ENCODE measurements around the gene LHX1. TPM values are rescaled to one million over a fixed set of nuclear protein-coding genes. Genes with fewer than 3 reads are reported as not detected.

Gene LHX1
- total RNA-seq, 1 experiment from 2014 or later: 0.35 TPM

DNA sequence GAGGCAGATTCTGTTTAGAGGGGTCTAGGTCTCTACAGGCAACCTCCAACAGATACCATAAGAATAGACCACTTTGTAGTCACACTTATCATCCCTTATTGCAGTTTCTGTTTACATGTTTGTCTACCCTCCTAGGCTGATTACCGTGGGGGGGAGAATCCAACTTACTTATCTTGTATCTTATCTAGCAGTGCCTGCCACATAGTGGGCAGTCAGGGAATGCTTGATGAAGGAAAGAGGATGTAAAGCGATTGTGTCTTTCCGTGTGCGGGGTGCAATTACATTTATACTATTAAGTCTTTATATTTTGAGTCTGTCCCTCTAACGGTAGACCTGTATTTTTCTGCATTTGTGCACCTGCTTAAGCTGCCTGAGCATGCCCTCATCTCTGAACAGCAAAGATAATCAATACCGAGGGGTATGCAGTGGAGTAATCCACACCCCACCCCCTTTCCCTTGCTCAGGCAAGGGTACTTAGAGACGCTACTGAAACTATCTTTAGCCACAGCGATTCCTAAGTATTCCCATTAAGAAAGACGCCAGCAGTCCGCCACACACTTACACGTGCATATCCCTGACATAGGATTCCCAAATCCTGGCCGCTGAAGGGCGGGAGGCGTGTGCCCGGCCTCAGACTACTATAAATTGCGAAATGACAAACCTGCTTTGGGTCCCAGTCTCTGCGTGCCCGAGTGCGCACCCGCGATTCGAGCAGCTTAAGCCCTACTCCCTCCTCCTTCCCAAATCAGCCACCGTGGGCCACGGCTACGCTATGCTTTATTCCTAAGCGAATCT, 10.8 kb downstream of the LHX1 start:
- peaks cover 44% of the 10 kb centered on the region for H3K4me1 Mint-ChIP-seq (ENCODE audit: low read depth, unreplicated experiment)
- TSS peak; percentile 90 for BruUV-seq (replicated peaks)
- peak overlapping the region; percentile 90 for H3K4me3 Mint-ChIP-seq (ENCODE audit: low read depth, unreplicated experiment)
- no peak for DNase-seq
- TF ChIP-seq, protein P1, sequence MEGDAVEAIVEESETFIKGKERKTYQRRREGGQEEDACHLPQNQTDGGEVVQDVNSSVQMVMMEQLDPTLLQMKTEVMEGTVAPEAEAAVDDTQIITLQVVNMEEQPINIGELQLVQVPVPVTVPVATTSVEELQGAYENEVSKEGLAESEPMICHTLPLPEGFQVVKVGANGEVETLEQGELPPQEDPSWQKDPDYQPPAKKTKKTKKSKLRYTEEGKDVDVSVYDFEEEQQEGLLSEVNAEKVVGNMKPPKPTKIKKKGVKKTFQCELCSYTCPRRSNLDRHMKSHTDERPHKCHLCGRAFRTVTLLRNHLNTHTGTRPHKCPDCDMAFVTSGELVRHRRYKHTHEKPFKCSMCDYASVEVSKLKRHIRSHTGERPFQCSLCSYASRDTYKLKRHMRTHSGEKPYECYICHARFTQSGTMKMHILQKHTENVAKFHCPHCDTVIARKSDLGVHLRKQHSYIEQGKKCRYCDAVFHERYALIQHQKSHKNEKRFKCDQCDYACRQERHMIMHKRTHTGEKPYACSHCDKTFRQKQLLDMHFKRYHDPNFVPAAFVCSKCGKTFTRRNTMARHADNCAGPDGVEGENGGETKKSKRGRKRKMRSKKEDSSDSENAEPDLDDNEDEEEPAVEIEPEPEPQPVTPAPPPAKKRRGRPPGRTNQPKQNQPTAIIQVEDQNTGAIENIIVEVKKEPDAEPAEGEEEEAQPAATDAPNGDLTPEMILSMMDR (IDR thresholded peaks at IDR 0.05; ENCODE audit: unreplicated experiment): no peak
- peak overlapping the region; percentile 85 for H3K27ac Mint-ChIP-seq (ENCODE audit: unreplicated experiment)
- intact Hi-C loops (cut with micrococcal nuclease; ENCODE audit: unreplicated experiment): loop anchor here (2.0 kb wide), 1 partner anchor 27 kb away; no protein-coding TSS in a partner anchor
- CTCF ChIA-PET: interaction anchor here (0.7 to 2.1 kb wide), 7 partner anchors 10 to 131 kb away, joined by 4 to 15 read pairs (median 5); no protein-coding TSS in a partner anchor
- peaks cover 43% of the 10 kb centered on the region for H3K36me3 Mint-ChIP-seq (ENCODE audit: insufficient read depth, unreplicated experiment)
- no peaks in the 10 kb centered on the region for H3K9me3 Mint-ChIP-seq (ENCODE audit: low read depth, unreplicated experiment)
- H3K27me3 Mint-ChIP-seq (ENCODE audit: unreplicated experiment): peaks cover 42% of the 10 kb centered on the region

DNA sequence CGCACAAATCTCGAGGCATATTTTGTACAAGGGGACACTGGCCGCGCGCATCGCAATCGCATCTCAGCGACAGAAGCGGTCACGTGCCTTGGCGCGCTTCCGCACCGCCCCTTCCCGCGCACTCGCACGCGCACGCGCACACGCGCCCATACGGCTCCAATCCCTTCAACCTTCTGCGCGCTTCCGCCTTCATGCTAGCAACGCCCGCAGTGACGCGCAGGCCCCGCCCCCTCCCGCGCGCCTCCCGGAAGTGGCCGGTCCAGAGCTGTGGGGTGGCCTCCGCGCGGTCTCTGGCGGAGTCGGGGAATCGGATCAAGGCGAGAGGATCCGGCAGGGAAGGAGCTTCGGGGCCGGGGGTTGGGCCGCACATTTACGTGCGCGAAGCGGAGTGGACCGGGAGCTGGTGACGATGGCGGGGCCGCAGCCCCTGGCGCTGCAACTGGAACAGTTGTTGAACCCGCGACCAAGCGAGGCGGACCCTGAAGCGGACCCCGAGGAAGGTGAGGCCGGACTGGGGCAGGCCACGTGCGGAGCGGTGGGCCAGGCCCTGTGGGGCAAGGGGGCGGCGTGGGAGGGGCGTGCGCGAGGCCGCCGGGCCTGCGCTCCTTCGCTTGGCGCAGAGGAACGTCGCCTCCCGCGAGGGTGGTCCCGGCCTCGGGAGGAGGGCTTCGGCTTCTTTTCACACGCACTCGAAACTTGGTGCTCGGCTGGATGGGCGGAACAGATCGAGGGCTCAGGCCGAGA, 11.6 kb downstream of the LHX1 start, which contains the start of gene AATF:
Gene AATF (plus strand): TSS at position 238 of the 744 bp plus-strand sequence. CDS start 172 bp downstream, at position 410.
- CTCF ChIA-PET: interaction anchor here (0.6 to 2.1 kb wide), 12 partner anchors 9 to 346 kb away, joined by 3 to 15 read pairs (median 4); no protein-coding TSS in a partner anchor

DNA sequence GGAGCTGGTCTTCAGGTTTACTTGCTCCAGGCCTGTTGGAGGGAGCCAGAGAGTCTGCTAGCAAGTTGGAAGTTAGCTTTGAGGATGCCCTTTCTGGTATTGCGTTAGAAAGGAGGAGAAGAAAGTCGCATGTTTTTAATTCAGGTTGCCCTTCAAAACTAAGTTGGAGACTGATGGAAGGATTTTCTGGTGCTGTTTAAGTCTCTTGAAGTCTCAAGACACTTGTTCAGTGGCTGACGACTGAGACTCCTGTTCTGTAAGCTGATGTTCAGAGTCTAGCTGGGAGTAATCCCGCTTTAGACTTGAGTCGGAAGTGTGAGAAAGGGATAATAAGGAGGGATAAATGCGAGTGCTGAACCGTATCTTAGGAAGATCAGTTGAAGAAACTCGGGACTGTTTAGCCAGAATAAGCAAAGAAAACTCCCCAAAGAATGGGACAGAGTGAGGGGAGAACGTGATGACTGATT, 12.2 kb downstream of the LHX1 start:
- H3K36me3 Mint-ChIP-seq (ENCODE audit: insufficient read depth, unreplicated experiment): peaks cover 53% of the 10 kb centered on the region
- peaks cover 30% of the 10 kb centered on the region for H3K27me3 Mint-ChIP-seq (ENCODE audit: unreplicated experiment)
- H3K9me3 Mint-ChIP-seq (ENCODE audit: low read depth, unreplicated experiment): no peaks in the 10 kb centered on the region
- BruUV-seq (replicated peaks): TSS peak; percentile 23
- CTCF ChIA-PET: interaction anchor here (0.6 to 2.1 kb wide), 11 partner anchors 9 to 346 kb away, joined by 3 to 15 read pairs (median 5); no protein-coding TSS in a partner anchor
- H3K27ac Mint-ChIP-seq (ENCODE audit: unreplicated experiment): peak overlapping the region; percentile 85
- DNase-seq: no peak
- H3K4me1 Mint-ChIP-seq (ENCODE audit: low read depth, unreplicated experiment): peaks cover 45% of the 10 kb centered on the region
- intact Hi-C loops (cut with micrococcal nuclease; ENCODE audit: unreplicated experiment): loop anchor here (2.0 kb wide), 1 partner anchor 29 kb away; no protein-coding TSS in a partner anchor
- TF ChIP-seq, protein P1 (IDR thresholded peaks at IDR 0.05; ENCODE audit: unreplicated experiment): no peak
- peak overlapping the region; percentile 90 for H3K4me3 Mint-ChIP-seq (ENCODE audit: low read depth, unreplicated experiment)

More for the DNA sequence above, 11.6 kb downstream of the LHX1 start, which contains the start of gene AATF:
- Mint-ChIP-seq H3K4me3 (ENCODE audit: low read depth, unreplicated experiment) (peak within 1 kb of the TSS; percentile 90), H3K27me3 (ENCODE audit: unreplicated experiment) (peaks cover 36% of the 10 kb centered on the region), H3K36me3 (ENCODE audit: insufficient read depth, unreplicated experiment) (peaks cover 47% of the 10 kb centered on the region), H3K27ac (ENCODE audit: unreplicated experiment) (peak within 1 kb of the TSS; percentile 85), H3K9me3 (ENCODE audit: low read depth, unreplicated experiment) (no peaks in the 10 kb centered on the region), H3K4me1 (ENCODE audit: low read depth, unreplicated experiment) (peaks cover 45% of the 10 kb centered on the region)
- TF ChIP-seq, protein P1 (IDR thresholded peaks at IDR 0.05; ENCODE audit: unreplicated experiment): no peak
- no TSS peak for BruUV-seq (replicated peaks)
- peak; percentile 100 for DNase-seq
- intact Hi-C loops (cut with micrococcal nuclease; ENCODE audit: unreplicated experiment): loop anchor here (2.0 kb wide), 1 partner anchor 28 kb away; no protein-coding TSS in a partner anchor

DNA sequence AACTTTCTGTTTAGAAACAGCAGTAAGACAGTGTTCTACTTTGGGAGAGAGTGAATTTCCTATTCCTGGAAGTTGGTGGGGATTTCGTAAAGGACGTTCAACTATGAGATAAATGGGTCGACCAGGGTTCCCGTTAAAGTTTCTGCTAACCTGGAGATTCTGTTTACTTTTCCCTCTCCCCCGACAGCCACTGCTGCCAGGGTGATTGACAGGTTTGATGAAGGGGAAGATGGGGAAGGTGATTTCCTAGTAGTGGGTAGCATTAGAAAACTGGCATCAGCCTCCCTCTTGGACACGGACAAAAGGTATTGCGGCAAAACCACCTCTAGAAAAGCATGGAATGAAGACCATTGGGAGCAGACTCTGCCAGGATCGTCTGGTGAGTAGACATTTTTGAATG, 12.8 kb downstream of the LHX1 start:
- no peaks in the 10 kb centered on the region for H3K9me3 Mint-ChIP-seq (ENCODE audit: low read depth, unreplicated experiment)
- peak overlapping the region; percentile 90 for H3K4me3 Mint-ChIP-seq (ENCODE audit: low read depth, unreplicated experiment)
- TF ChIP-seq, protein P1 (IDR thresholded peaks at IDR 0.05; ENCODE audit: unreplicated experiment): no peak
- H3K27ac Mint-ChIP-seq (ENCODE audit: unreplicated experiment): peak overlapping the region; percentile 85
- CTCF ChIA-PET: interaction anchor here (0.6 to 2.1 kb wide), 4 partner anchors 26 to 347 kb away, joined by 3 to 15 read pairs (median 10); no protein-coding TSS in a partner anchor
- peaks cover 45% of the 10 kb centered on the region for H3K4me1 Mint-ChIP-seq (ENCODE audit: low read depth, unreplicated experiment)
- peaks cover 59% of the 10 kb centered on the region for H3K36me3 Mint-ChIP-seq (ENCODE audit: insufficient read depth, unreplicated experiment)
- no TSS peak for BruUV-seq (replicated peaks)
- H3K27me3 Mint-ChIP-seq (ENCODE audit: unreplicated experiment): peaks cover 27% of the 10 kb centered on the region
- DNase-seq: no peak
- intact Hi-C loops (cut with micrococcal nuclease; ENCODE audit: unreplicated experiment): no loop called here

All from Calu3 (cell line).